HepG2 (cell line): ENCODE results near the gene CCDC85A. TPM values are rescaled to one million over a fixed set of nuclear protein-coding genes. Genes with fewer than 3 reads are reported as not detected.
"Not testable (repeated sequence)": the region's sequence is repeated elsewhere in the genome, so short reads cannot be mapped to it uniquely, and the experiment has no call there.

Source experiments
- ATAC-seq: fragments of 200-7000 bp; cut with Tn5 transposase; 3 replicates; pipeline ENCODE4 v1.9.1; 2020; ENCODE audit warnings: mild to moderate bottlenecking, moderate library complexity
- BruUV-seq: library from RNA; stranded (reverse); fragments of 400-500 nt; replicated peaks from 2 replicates; lab custom pipeline; 2021; lab: Mats Ljungman, UMichigan
- CTCF ChIA-PET: fragments of 300-600 bp; formaldehyde crosslinking; extraction: SDS; loops from one replicate; lab custom pipeline; 2021; ENCODE audit warnings: low total read pairs, inconsistent platforms, low intra/inter-chr PET ratio; lab: Yijun Ruan, JAX
- POLR2A ChIA-PET: fragments of 350-600 bp; sonication (Branson Sonifier 250); formaldehyde crosslinking; loops from one replicate; lab custom pipeline; 2020; ENCODE audit warnings: antibody characterized with exemption, inconsistent platforms; lab: Yijun Ruan, JAX
- DNase-seq: peaks from one replicate; pipeline ENCODE4 v3.0.0-alpha.2; 2015; ENCODE audit warnings: low spot score
- FAIRE-seq: peaks from 3 replicates; lab custom pipeline; 2011; peaks lifted over from hg19 to GRCh38; lab: Jason Lieb, UNC
- H2AFZ ChIP-seq: one replicate; pipeline ENCODE4 v1.6.1; 2011; ENCODE audit warnings: low read length, inconsistent platforms
- H3K27ac ChIP-seq: fragments of 300-600 bp; 3 replicates; pipeline ENCODE4 v1.8.0; 2011; ENCODE audit warnings: mixed run types, mild to moderate bottlenecking, mixed read lengths, low read length, inconsistent platforms; ENCODE audit not compliant: insufficient read depth; ENCODE audit errors: extremely low read length
- H3K27me3 ChIP-seq, 2 experiments: fragments of 200-600 bp in 1 of 2; 2 replicates in 1 of 2; 3 replicates in 1 of 2; pipeline versions ENCODE4 v1.6.0 to v1.8.0; 2011; ENCODE audit warnings: low read length in 2 of 2, mild to moderate bottlenecking in 2 of 2, moderate library complexity in 2 of 2, inconsistent platforms in 1 of 2; ENCODE audit not compliant: insufficient read depth in 2 of 2, control insufficient read depth in 1 of 2
- H3K36me3 ChIP-seq, 2 experiments: fragments of 200-600 bp in 1 of 2; replicated peaks in 1 of 2; 2 replicates in 1 of 2; 3 replicates in 1 of 2; pipeline versions ENCODE4 v1.5.1 to v1.8.0; 2011; ENCODE audit warnings: low read length in 2 of 2, inconsistent platforms in 1 of 2; ENCODE audit not compliant: insufficient read depth in 2 of 2, control insufficient read depth in 1 of 2
- H3K4me1 ChIP-seq: 2 replicates; pipeline ENCODE4 v1.5.1; 2012; ENCODE audit warnings: low read length, inconsistent platforms; ENCODE audit not compliant: insufficient read depth
- H3K4me2 ChIP-seq: 2 replicates; pipeline ENCODE4 v1.6.0; 2011; ENCODE audit warnings: low read depth, low read length, inconsistent platforms
- H3K4me3 ChIP-seq, 3 experiments: fragments of 200-600 bp in 1 of 3; sonication (generic), shearing (Covaris generic) in 1 of 3; replicated peaks in 1 of 3; 2 replicates each; pipeline ENCODE4 v1.5.1; 2011 to 2016; ENCODE audit warnings: low read length in 3 of 3, inconsistent platforms in 2 of 3, low read depth in 2 of 3, mild to moderate bottlenecking in 2 of 3, control low read depth in 1 of 3, mixed read lengths in 1 of 3; ENCODE audit not compliant: insufficient read depth in 1 of 3
- H3K79me2 ChIP-seq: one replicate; pipeline ENCODE4 v1.6.1; 2011; ENCODE audit warnings: low read length, inconsistent platforms; ENCODE audit not compliant: insufficient read depth
- H3K9ac ChIP-seq: 2 replicates; pipeline ENCODE4 v1.6.0; 2011; ENCODE audit warnings: mild to moderate bottlenecking, low read depth, low read length, inconsistent platforms; ENCODE audit not compliant: insufficient read depth
- H3K9me3 ChIP-seq: 2 replicates; pipeline ENCODE4 v1.5.1; 2012; ENCODE audit warnings: mild to moderate bottlenecking, low read length
- H4K20me1 ChIP-seq: 2 replicates; pipeline ENCODE4 v1.6.0; 2011; ENCODE audit warnings: inconsistent platforms, mild to moderate bottlenecking, low read length, moderate library complexity; ENCODE audit not compliant: insufficient read depth
- DNMT3B ChIP-seq: conservative IDR thresholded peaks from 2 replicates; pipeline ENCODE4 v1.6.1; 2016; ENCODE audit warnings: missing biosample characterization, control low read depth
- MNT ChIP-seq: fragments of 450-650 bp; IDR thresholded peaks from 2 replicates; pipeline ENCODE4 v1.6.1; 2016
- NFKBIZ ChIP-seq: IDR thresholded peaks from 2 replicates; pipeline ENCODE4 v1.6.1; 2018; ENCODE audit warnings: missing genetic modification reagents, missing compliant biosample characterization
- STAT5B ChIP-seq: sonication (generic); formaldehyde crosslinking; IDR thresholded peaks from 2 replicates; pipeline ENCODE4 v1.4.0; 2020; ENCODE audit warnings: missing genetic modification reagents
- TCF12 ChIP-seq, 2 experiments: fragments of 450-650 bp in 1 of 2; sonication (generic) in 1 of 2; formaldehyde crosslinking in 1 of 2; IDR thresholded peaks; 2 replicates each; pipeline versions ENCODE4 v1.6.1 to v1.8.0; 2017 to 2022; ENCODE audit warnings: antibody characterized with exemption in 1 of 2, mild to moderate bottlenecking in 1 of 2, missing genetic modification reagents in 1 of 2, moderate library complexity in 1 of 2
- ZFP1 ChIP-seq: IDR thresholded peaks from 2 replicates; pipeline ENCODE4 v1.6.1; 2016
- ZNF101 ChIP-seq: sonication (generic); formaldehyde crosslinking; IDR thresholded peaks from 2 replicates; pipeline ENCODE4 v1.4.0; 2020; ENCODE audit warnings: mild to moderate bottlenecking, low read depth, missing genetic modification reagents, borderline replicate concordance
- ZNF143 ChIP-seq: sonication (generic); formaldehyde crosslinking; IDR thresholded peaks from 2 replicates; pipeline ENCODE4 v1.4.0; 2020; ENCODE audit warnings: missing genetic modification reagents
- ZNF20 ChIP-seq: sonication (generic); formaldehyde crosslinking; IDR thresholded peaks from 2 replicates; pipeline ENCODE4 v1.4.0; 2020; ENCODE audit warnings: mild to moderate bottlenecking, moderate library complexity, missing genetic modification reagents
- ZNF331 ChIP-seq: sonication (generic); formaldehyde crosslinking; IDR thresholded peaks from 2 replicates; pipeline ENCODE4 v1.4.0; 2020; ENCODE audit warnings: missing genetic modification reagents
- ZNF501 ChIP-seq: sonication (generic); formaldehyde crosslinking; IDR thresholded peaks from 2 replicates; pipeline ENCODE4 v1.5.1; 2020; ENCODE audit warnings: mild to moderate bottlenecking, moderate library complexity, missing genetic modification reagents
- ZNF615 ChIP-seq: sonication (generic); formaldehyde crosslinking; IDR thresholded peaks from 2 replicates; pipeline ENCODE4 v1.5.0; 2020; ENCODE audit warnings: mild to moderate bottlenecking, missing genetic modification reagents, borderline replicate concordance
- WGBS: methylation state at CpG from one replicate; pipeline ENCODE4 v1.1.6; 2017; ENCODE audit warnings: low lambda C conversion rate; 5-methylcytosine and 5-hydroxymethylcytosine counted together
- in situ Hi-C: cut with HindIII; loops from 2 replicates; pipeline ENCODE4 v1.10.0; 2017; ENCODE audit warnings: low pct_unique_long_range_greater_than_20kb; ENCODE audit not compliant: extremely low pct_ligation_motif_present
- intact Hi-C: fragments of 100-400 bp; cut with micrococcal nuclease; formaldehyde crosslinking; loops from one replicate; pipeline ENCODE4 v1.10.0; 2022; ENCODE audit not compliant: unreplicated experiment
- polyA plus RNA-seq, 8 experiments: library from polyadenylated mRNA; depleted of rRNA in 3 of 8; stranded (reverse) in 7 of 8; unstranded in 1 of 8; fragments of >200 nt; fragmentation: Illumina TruSeq in 4 of 8; extraction: Trizol in 4 of 8; gene quantifications; 2 replicates each; pipeline versions ENCODE4 v1.2.1 to v1.2.3, GENCODE V29; 2011 to 2016; ENCODE audit warnings: low read depth in 4 of 8, missing spikeins in 1 of 8, mixed read lengths in 1 of 8; ENCODE audit not compliant: insufficient read depth in 1 of 8
- total RNA-seq, 5 experiments: library from RNA; depleted of rRNA; stranded (reverse); fragments of >200 nt; fragmentation: Illumina TruSeq; extraction: Trizol; gene quantifications; 2 replicates each; pipeline ENCODE4 v1.2.3, GENCODE V29; 2016; ENCODE audit warnings: low read depth in 1 of 5
- TF ChIP-seq, protein P1 (sequence below): sonication (generic); formaldehyde crosslinking; conservative IDR thresholded peaks from 2 replicates; pipeline ENCODE4 v1.8.0; 2022; ENCODE audit warnings: mild to moderate bottlenecking, moderate library complexity, missing genetic modification reagents

CCDC85A gene
- total and polyA plus RNA-seq, 2 of the 13 experiments (the other 11 are each of a cell fraction or from before 2014, with no cell fraction given), result not detected

DNA sequence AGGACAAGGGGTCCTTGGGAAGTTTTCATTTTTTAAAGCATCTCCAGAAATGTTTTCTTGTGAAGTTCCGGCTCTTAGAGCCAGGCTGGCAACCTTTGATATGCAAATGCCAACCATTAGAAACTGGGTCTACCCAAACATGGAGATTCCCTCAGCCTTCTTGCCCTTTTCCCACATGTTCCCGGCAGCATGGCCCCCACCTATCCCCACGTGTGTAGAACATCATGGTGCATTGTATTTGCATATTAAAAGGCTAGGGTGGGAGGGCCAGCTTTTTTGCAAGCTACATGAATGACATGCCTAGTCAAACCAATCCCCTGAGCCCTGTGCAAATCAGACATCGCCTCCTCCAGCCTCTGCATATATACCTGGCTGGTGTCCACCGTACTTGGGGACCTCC is 23.9 kb upstream of the CCDC85A start:
- peak; percentile 87 for TF ChIP-seq MNT
- CTCF ChIA-PET, H3K9me3 ChIP-seq, H3K4me3 ChIP-seq, BruUV-seq, FAIRE-seq, ATAC-seq, H3K9ac ChIP-seq, H3K27ac ChIP-seq, H3K79me2 ChIP-seq, POLR2A ChIA-PET, H3K4me2 ChIP-seq, H3K27me3 ChIP-seq, intact Hi-C loops, DNase-seq, H3K4me1 ChIP-seq, H3K36me3 ChIP-seq, H4K20me1 ChIP-seq, H2AFZ ChIP-seq, in situ Hi-C loops: not testable (repeated sequence)
- WGBS, result under 1% methylated on average over 5 of the region's 5 CpGs

DNA sequence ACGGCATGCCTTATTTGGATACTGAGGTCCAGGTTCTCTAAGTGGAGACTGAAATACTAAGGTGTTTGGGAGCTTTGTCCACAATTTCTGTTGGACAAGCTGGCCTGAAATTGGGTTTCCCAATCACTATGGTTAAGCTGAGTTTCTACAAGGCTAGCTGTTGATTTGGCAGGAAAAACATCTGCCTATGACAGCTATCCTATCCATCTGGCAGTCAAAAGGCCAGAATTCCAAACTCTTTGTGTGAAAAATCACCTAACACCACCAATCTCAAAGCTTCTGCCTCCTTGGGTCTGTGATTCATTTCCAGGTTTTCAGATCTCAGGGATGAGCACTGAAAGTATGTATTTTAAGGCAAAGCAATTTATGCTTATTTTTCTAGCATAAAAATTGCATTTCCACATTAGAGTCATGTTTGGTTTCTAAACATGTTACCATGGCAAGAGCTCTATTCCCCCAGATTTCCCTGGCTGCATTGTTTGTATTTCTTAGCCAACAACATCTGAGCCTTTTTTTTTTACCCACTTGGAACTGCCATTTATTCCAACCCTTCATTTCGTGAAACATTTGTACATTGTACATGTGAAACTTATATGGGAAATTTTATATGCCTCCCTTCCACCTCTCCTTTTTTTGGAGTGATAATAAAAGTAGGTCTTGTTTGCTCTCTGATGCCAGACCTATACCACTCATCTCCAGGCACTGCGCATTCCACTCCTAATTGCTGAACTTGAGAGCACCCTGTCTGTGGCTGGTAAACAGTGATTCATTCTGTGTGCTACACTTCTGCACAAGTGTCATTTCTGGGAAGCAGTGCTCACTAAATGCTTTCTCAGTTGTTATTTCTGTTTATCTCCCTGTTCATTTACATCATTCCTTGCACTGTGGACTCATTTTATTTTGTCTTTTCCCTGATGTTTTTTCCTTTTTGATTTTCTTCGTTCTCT is 15.9 kb upstream of the CCDC85A start:
- 10% methylated on average over 4 of the region's 4 CpGs for WGBS
- no peaks in the 10 kb centered on the region for H3K36me3 ChIP-seq
- no peaks in the 10 kb centered on the region for H4K20me1 ChIP-seq
- CTCF ChIA-PET, result no interaction called here
- H3K79me2 ChIP-seq, result no peaks in the 10 kb centered on the region
- no TSS peak for BruUV-seq
- intact Hi-C loops, result no loop called here
- ATAC-seq (no peak), FAIRE-seq (no peak), DNase-seq (no peak)
- H3K4me1 ChIP-seq, result no peaks in the 10 kb centered on the region
- H3K4me3 ChIP-seq, result no peak overlapping the region
- no peak overlapping the region for H3K27ac ChIP-seq
- POLR2A ChIA-PET, result no interaction called here
- no peak overlapping the region for H3K9ac ChIP-seq
- H2AFZ ChIP-seq, result no peak overlapping the region
- no peak overlapping the region for H3K4me2 ChIP-seq
- in situ Hi-C loops, result no loop called here
- H3K27me3 ChIP-seq, result no peaks in the 10 kb centered on the region
- H3K9me3 ChIP-seq, result no peaks in the 10 kb centered on the region
- TF ChIP-seq ZNF143 (CRISPR knock-in tag) (no peak), NFKBIZ (no peak), TCF12 (IDR thresholded peaks at IDR 0.05) (no peak), TCF12 (CRISPR knock-in tag; IDR thresholded peaks at IDR 0.05) (no peak), STAT5B (CRISPR knock-in tag) (no peak), ZNF331 (no peak), ZNF20 (CRISPR knock-in tag) (no peak), ZNF101 (CRISPR knock-in tag) (no peak), ZNF615 (CRISPR knock-in tag) (no peak), ZNF501 (CRISPR knock-in tag) (no peak), DNMT3B (CRISPR knock-in tag) (no peak), ZFP1 (CRISPR knock-in tag) (no peak)
- TF ChIP-seq, protein P1, sequence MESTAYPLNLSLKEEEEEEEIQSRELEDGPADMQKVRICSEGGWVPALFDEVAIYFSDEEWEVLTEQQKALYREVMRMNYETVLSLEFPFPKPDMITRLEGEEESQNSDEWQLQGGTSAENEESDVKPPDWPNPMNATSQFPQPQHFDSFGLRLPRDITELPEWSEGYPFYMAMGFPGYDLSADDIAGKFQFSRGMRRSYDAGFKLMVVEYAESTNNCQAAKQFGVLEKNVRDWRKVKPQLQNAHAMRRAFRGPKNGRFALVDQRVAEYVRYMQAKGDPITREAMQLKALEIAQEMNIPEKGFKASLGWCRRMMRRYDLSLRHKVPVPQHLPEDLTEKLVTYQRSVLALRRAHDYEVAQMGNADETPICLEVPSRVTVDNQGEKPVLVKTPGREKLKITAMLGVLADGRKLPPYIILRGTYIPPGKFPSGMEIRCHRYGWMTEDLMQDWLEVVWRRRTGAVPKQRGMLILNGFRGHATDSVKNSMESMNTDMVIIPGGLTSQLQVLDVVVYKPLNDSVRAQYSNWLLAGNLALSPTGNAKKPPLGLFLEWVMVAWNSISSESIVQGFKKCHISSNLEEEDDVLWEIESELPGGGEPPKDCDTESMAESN (CRISPR knock-in tag), result no peak
